ENCODE measurements around the gene SPDYE6.
"Not testable (repeated sequence)": the region's sequence is repeated elsewhere in the genome, so short reads cannot be mapped to it uniquely, and the experiment has no call there.

SPDYE6 gene

DNA sequence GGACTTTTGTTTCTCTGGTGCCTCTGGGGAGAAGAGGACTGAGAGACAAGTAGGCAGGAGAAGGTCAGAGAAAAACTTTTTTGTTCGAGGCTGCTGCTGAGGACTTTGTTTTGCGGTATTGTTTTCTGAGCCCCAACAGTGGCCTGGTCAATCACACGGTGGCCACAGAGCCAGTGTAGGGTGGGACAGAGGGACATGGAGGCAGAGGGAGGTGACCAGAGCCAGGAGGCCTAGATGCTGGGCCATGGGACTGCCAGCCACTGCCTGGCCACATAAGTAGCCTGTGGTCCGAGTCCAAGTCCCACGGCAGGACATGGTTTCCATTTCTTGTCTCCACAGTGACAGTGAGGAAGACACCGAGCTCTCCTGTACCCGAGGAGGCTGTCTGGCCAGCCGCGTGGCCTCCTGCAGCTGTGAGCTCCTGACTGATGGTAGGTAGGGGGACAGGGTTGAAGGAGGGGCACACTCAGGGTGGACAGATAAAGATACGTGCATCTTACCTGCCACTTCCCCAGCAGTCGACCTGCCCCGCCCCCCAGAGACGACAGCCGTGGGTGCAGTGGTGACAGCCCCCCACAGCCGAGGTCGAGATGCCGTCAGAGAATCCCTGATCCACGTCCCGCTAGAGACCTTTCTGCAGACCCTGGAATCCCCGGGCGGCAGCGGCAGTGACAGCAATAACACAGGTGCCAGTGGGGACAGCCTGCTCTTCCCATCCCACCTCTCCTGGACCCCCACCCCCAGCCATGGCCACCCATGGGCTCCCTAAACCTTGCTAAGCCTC lies 42.1 kb downstream of the SPDYE6 start:
- no peak for DNase-seq

DNA sequence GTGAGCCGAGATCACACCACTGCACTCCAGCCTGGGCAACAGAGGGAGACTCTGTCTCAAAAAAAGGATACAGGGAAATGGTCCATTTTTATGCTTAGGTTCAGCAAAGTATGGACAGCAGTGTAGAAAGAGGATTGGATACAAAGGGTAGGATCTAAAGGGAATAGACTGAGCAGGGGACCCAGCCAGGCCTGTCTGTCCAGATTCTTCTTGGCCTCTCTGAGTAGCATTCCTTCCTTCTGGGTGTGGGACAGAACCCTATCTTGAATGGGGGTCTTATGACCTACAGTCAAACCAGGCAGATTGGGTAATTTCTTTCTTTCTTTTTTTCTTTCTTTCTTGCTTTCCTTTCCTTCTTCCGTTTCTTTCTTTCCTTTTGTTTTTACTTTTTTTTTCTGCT lies 43.9 kb downstream of the SPDYE6 start:
- no peak for DNase-seq

DNA sequence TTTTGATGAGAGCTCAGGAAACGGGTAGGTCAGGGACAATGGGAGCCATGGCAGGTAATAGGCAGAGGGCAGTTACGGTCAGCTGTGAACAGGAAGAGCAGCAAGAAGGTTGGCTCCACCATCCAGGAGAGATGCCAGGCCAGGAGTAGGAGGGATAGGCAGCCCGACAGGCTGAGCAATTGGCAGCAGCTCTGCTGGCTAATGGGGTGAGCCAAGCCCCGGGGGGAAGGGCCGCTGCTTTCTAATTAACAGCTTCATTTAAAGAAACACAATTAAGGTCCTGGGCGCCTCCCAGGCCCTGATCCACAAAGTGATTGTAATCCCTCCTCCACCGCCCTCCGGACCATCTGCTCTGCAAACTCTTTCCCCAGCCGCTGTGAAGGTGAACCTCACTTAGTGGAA lies 45.8 kb downstream of the SPDYE6 start:
- no peak for DNase-seq

DNA sequence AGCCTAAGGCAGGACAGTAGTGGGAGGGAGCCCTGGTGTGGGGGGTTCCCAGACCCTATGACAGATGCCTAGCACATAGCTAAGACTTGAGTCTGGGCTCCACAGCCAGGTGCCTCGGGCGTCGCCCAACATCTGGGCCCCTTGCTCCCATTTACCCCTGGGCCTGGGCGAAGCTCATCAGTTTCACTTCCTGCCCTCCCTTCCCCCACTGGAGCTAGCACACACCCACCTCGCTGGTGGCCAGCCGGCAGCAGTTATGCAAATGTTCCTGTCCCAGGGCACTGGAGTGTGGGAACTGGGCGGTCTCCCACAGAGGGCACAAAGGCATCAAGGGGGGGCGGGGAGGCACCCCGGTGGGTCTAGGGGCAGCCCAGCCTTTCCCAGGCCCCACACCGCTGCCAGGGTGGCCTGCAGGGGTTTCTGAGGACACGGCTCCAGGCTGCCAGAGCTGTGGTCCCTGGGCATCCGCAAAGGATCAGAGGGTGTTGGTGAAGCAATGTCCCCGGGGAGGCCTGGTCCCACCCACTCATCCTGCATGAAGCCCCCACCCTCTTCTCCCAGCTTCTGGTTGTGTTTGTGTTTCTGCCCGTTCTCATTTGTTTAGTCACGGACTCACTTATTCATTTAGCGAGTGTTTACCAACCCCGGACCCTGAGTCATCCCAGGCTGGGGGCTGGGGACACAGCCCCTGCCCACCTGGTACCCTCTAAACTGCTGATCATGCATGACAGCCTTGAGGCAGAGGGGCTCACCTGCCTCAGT lies 49.1 kb downstream of the SPDYE6 start:
- DNase-seq = no peak

DNA sequence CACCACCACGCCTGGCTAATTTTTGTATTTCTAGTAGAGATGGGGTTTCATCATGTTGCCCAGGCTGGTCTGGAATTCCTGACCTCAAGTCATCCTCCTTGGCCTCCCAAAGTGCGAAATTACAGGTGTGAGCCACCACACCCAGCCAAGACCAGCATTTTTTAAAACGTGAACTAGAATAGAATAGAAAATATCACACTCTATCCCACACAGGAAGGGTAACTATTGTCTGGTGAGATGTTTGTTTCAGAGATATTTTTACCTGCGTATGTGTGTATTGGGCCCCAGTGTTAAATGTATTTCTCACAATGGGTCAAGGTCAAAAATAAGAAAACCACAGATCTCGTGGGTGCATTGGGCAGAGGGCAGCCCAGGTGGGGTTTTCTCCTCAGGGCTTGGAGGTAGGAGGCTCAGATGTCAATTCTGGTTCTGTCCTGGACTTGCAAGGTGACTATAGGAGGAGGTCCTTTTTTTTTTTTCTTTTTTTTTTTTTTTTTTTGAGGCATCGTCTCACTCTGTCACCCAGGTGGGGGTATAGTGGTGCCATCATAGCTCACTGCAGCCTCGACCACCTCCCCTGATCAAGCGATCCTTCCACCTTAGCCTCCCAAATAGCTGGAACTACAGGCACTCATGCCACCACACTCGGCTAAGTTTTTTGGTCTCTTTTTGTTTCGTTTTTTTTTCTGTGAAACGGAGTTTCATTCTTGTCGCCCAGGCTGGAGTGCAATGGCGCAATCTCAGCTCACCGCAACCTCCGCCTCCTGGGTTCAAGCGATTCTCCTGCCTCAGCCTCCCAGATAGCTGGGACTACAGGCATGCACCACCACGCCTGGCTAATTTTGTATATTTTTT lies 50.6 kb downstream of the SPDYE6 start:
- DNase-seq = no peak

DNA sequence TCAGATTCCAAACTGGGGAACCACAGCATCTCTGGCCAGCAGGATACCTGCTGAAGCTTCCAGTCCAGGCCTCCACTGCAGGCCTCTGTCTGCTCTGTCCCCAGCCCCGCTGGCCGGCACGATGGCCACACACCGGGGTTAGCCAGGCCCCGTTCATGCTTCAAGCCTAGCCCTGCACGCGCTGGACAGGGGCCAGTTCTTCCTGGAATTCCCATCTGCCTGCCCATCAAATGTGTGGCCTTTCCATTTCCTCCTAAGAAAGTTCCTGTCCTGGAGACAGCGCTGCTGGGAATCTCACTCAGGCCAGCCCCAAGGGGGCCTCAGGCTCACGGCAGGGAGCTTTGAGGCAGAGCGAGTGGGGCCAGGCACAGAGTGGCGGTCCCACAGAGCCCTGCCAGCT lies 51.6 kb downstream of the SPDYE6 start:
- DNase-seq = no peak

DNA sequence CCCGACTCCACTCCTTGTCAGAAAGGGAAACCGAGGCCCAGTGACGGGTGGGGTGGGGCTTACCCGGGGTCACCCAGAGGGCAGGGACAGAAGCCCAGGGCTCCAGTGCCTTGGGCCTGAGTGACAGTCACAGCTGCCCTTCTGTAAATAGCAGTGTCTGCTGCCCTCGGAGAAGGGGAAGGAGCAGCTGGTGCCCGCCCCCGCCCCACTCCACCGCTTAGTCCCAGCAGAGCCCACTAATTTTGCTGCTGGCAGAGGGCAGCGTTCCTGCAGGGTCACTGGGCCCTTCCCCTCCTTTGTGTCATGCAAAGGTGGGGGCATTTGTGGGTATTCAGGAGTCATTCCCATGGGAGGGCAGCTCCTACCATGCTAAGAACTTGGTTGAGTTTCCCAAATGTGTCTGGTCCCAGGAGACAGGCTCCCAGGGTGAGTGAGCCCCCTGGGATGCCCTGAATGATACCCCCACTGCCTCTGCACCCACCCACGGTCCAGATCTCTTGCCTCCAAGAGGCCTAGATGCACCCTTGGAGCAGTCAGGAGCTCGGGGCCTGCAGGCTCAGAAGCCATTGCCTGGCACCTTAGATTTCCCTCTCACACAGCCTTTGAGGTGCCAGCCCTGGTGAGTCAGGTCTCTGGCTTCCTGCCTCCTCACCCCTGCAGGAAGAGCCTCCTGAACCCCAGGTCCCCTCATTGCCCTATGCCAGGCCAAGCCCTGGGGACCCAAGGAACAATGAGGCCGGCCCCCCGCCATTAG lies 52.4 kb downstream of the SPDYE6 start:
- DNase-seq = no peak

DNA sequence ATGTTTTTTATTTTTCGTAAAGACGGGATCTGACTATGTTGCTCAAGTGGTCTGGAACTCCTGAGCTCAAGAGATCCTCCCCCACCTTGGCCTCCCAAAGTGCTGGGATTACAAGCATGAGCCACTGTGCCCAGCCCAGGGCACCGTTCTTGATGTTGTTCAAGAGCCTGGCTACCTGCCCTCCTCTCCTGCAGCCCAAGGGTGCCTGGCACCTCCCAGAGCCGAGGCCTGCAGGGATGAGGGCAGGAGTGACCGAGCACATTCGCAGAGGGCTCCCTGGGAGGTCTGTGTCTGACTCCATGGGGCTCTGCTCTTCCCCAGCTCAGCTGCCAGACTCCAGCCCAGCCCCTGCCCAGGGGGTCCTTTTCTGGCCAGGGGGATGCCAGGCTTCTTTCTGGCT lies 54.2 kb downstream of the SPDYE6 start:
- no peak for DNase-seq

DNA sequence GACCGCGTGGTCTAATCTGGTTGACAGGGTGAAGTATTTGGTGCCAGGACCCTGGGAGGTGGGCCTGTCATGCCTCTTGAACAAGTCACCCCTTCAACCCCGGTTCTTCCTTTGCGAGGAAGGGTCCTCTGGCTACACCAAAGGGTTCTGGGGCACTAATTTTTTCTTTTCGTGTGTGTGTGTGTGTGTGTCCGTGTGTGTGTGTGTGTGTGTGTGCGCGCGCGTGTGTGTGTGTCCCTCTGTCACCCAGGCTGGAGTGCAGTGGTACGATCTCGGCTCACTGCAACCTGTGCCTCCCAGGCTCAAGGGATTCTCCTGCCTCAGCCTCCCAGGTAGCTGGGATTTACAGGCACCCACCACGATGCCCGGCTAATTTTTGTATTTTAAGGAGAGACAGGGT lies 54.9 kb downstream of the SPDYE6 start:
- not testable (repeated sequence) for DNase-seq

DNA sequence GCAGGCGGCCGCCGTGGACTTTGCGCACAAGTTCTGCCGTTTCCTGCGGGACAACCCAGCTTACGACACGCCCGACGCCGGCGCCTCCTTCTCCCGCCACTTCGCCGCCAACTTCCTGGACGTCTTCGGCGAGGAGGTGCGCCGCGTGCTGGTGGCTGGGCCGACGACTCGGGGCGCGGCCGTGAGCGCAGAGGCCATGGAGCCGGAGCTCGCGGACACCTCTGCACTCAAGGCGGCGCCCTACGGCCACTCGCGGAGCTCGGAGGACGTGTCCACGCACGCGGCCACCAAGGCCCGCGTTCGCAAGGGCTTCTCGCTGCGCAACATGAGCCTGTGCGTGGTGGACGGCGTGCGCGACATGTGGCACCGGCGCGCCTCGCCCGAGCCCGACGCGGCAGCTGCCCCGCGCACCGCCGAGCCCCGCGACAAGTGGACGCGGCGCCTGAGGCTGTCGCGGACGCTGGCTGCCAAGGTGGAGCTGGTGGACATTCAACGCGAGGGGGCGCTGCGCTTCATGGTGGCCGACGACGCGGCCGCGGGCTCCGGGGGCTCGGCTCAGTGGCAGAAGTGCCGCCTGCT lies 55.5 kb downstream of the SPDYE6 start:
- DNase-seq = no peak

DNA sequence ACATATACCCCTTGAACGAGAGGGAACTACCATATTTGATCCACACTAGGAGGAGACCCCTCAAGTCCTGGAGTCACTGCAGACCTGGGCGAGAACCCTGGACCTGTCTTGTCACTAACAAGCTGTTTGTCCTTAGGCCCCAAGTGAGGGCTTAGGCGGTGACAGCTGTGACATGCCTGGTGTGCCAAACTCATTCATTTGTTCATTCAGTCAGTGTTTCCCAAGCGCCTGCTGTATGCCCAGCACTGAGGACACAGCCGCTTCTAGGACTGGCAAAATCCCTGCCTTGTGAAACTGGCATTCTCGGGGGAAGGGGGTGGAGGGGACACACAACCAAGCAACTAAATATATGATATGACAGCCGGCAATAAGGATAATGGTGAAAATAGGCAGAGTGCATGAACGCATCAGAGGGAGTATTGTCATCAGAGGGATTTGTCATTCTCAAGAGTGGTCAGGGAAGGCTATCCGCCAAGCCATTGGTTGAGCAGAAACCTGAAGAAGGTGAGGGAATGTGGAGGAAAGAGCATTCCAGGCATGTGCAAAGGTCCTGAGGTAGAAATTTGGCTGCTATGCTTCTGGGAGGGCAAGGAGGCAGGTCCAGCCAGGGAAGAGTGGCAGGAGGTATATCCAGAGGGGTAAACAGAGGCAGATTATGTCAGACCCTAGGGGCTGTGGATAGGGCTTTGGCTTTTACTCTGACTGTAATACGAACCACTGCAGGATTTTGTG lies 58.6 kb downstream of the SPDYE6 start:
- DNase-seq = no peak

DNA sequence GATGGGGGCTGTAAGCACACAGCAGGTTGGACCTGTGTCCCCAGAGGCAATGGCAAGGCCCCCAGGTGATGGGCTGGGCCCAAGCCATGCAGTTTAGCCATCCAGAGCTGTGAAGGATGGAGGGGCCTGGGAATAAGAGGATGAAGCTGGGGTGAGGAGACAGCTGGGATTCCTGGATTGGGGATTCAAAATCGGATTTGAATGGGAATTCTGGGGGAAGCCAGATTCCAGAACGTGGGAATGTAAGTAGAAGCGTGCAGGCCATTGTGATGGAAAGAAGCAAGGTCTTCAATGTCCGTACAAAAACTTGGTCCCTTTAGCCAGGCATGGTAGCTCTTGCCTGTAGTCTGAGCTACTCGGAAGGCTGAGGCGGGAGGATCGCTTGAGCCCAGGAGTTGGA lies 59.7 kb downstream of the SPDYE6 start:
- DNase-seq = no peak

DNA sequence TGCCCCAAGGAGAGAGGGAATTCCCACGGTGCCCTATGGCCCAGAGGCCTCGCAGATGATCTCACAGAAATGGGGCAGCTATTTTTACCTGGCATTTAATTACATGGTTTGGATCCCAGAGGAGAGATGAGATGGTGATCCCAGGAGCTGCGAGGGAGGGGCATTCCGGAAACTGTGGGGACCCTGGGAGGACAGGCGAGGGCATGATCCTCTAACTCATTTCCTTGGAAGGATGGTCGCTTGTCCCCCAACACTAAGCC lies 60.1 kb downstream of the SPDYE6 start:
- no peak for DNase-seq
